ENCODE measurements around the gene MAP1B. TPM values are rescaled to one million over a fixed set of nuclear protein-coding genes. Genes with fewer than 3 reads are reported as not detected.

MAP1B gene
- total and polyA plus RNA-seq, 9 of the 15 experiments (the other 6 are each of a cell fraction or from before 2014, with no cell fraction given) = 5.2 to 66.1 (median 17.3) TPM

- peak; percentile 61; the same call in 1 of the 2 replicates for TF ChIP-seq ZNF592 (IDR thresholded peaks at IDR 0.05)
- TF ChIP-seq SAFB (IDR thresholded peaks at IDR 0.05; ENCODE audit: borderline replicate concordance, low read depth, low read length) = no peak
- TF ChIP-seq GATAD2A (IDR thresholded peaks at IDR 0.05) = no peak
- TF ChIP-seq PCBP1 (IDR thresholded peaks at IDR 0.05; ENCODE audit: low read depth, low read length, poor library complexity, severe bottlenecking) = no peak
- TF ChIP-seq POLR3G (IDR thresholded peaks at IDR 0.05; ENCODE audit: extremely low read depth, insufficient read length, insufficient replicate concordance) = no peak
- TF ChIP-seq WHSC1 (IDR thresholded peaks at IDR 0.05; ENCODE audit: low read length) = no peak
- peak; percentile 3; the same call in 1 of the 2 replicates for TF ChIP-seq TEAD2 (tag; IDR thresholded peaks at IDR 0.05)
- TF ChIP-seq ZNF24 (IDR thresholded peaks at IDR 0.05) = no peak
- TF ChIP-seq CEBPB (tag; IDR thresholded peaks at IDR 0.05) = peak; percentile 67
- TF ChIP-seq GABPB1 (CRISPR knock-in tag; IDR thresholded peaks at IDR 0.05) = no peak
- no peak for TF ChIP-seq BRF2 (IDR thresholded peaks at IDR 0.05; ENCODE audit: borderline replicate concordance, insufficient read depth, insufficient read length)
- TF ChIP-seq YBX1 (IDR thresholded peaks at IDR 0.05) = no peak
- 0 out of 2 replicates have a peak, but pooled peaks have one; percentile 8 for TF ChIP-seq REST (IDR thresholded peaks at IDR 0.05; ENCODE audit: borderline replicate concordance)
- no peak for TF ChIP-seq REST (CRISPR knock-in tag; IDR thresholded peaks at IDR 0.05; ENCODE audit: low read depth)
- no peak for TF ChIP-seq EP400 (IDR thresholded peaks at IDR 0.05)
- TF ChIP-seq LEF1 (IDR thresholded peaks at IDR 0.05) = peak; percentile 51
- TF ChIP-seq RHOXF2B (CRISPR knock-in tag; conservative IDR thresholded peaks at IDR 0.05) = no peak
- no peak for TF ChIP-seq NRF1 (conservative IDR thresholded peaks at IDR 0.05 in 1 of 2, IDR thresholded peaks at IDR 0.05 in 1 of 2)
Measured at GRCh38 chr5:72151169-72151568, 43.9 kb downstream of the MAP1B start (continued).

Data from K562 (cell line).